Neural cell (in vitro differentiated cells): ENCODE measurements around the gene OVAAL. TPM values are rescaled to one million over a fixed set of nuclear protein-coding genes. Genes with fewer than 3 reads are reported as not detected.
A peak's percentile ranks its signal among the peaks of the same experiment; 100 is the strongest.

Experiments used
- H2AFZ ChIP-seq: fragments of 200-600, 300-800 bp; sonication (generic), shearing (Covaris generic); 2 replicates; pipeline ENCODE4 v1.6.0; 2014; ENCODE audit warnings: low read depth, mild to moderate bottlenecking, antibody characterized with exemption, low read length, moderate library complexity
- H3F3A ChIP-seq: fragments of 200-600 bp; shearing (Covaris generic); 2 replicates; pipeline ENCODE4 v1.6.1; 2016; ENCODE audit warnings: mild to moderate bottlenecking, moderate library complexity, mixed read lengths, antibody characterized with exemption, low read length; ENCODE audit not compliant: insufficient read depth, poor library complexity, severe bottlenecking
- H3K27ac ChIP-seq: fragments of 200-600, 300-800 bp; sonication (generic), shearing (Covaris generic); 2 replicates; pipeline ENCODE4 v1.5.1; 2014; ENCODE audit warnings: mild to moderate bottlenecking, low read length, moderate library complexity
- H3K27me3 ChIP-seq: fragments of 300-800, 200-600 bp; sonication (generic), shearing (Covaris generic); 2 replicates; pipeline ENCODE4 v1.6.0; 2014; ENCODE audit warnings: mild to moderate bottlenecking, low read depth, low read length, moderate library complexity; ENCODE audit not compliant: insufficient read depth
- H3K36me3 ChIP-seq: fragments of 300-800, 200-600 bp; sonication (generic), shearing (Covaris generic); 2 replicates; pipeline ENCODE4 v1.5.1; 2014; ENCODE audit warnings: mild to moderate bottlenecking, antibody characterized with exemption, low read length, moderate library complexity; ENCODE audit not compliant: insufficient read depth
- H3K4me2 ChIP-seq: fragments of 300-800, 200-600 bp; sonication (generic), shearing (Covaris generic); 2 replicates; pipeline ENCODE4 v1.6.0; 2014; ENCODE audit warnings: mild to moderate bottlenecking, low read length
- H3K4me3 ChIP-seq: fragments of 300-800, 200-600 bp; sonication (generic), shearing (Covaris generic); 2 replicates; pipeline ENCODE4 v1.5.1; 2014; ENCODE audit warnings: mild to moderate bottlenecking, low read length, moderate library complexity
- H3K79me2 ChIP-seq: fragments of 200-600 bp; shearing (Covaris generic); replicated peaks from 2 replicates; pipeline ENCODE4 v1.6.0; 2014; ENCODE audit warnings: mild to moderate bottlenecking, low read length, moderate library complexity; ENCODE audit not compliant: insufficient read depth
- H3K9ac ChIP-seq: fragments of 300-800, 200-600 bp; sonication (generic), shearing (Covaris generic); 2 replicates; pipeline ENCODE4 v1.6.1; 2016; ENCODE audit warnings: mild to moderate bottlenecking, low read length, mixed read lengths
- H3K9me2 ChIP-seq: fragments of 200-600 bp; shearing (Covaris generic); 2 replicates; pipeline ENCODE4 v1.6.1; 2016; ENCODE audit warnings: mild to moderate bottlenecking, low read length, mixed read lengths; ENCODE audit not compliant: insufficient read depth
- H3K9me3 ChIP-seq: fragments of 200-600, 300-800 bp; sonication (generic), shearing (Covaris generic); 2 replicates; pipeline ENCODE4 v1.6.1; 2016; ENCODE audit warnings: mild to moderate bottlenecking, mixed run types, low read length, moderate library complexity, mixed read lengths
- H4K20me1 ChIP-seq: fragments of 200-600 bp; shearing (Covaris generic); 2 replicates; pipeline ENCODE4 v1.6.1; 2016; ENCODE audit warnings: mild to moderate bottlenecking, mixed run types; ENCODE audit not compliant: insufficient read depth
- CTCF ChIP-seq: fragments of 450-650 bp; IDR thresholded peaks from 2 replicates; pipeline ENCODE4 v1.5.1; 2014; ENCODE audit warnings: antibody characterized with exemption, mild to moderate bottlenecking, moderate library complexity; ENCODE audit not compliant: poor library complexity, severe bottlenecking
- EP300 ChIP-seq: fragments of 450-650 bp; conservative IDR thresholded peaks from 2 replicates; pipeline ENCODE4 v1.6.1; 2014; ENCODE audit warnings: antibody characterized with exemption, mild to moderate bottlenecking, moderate library complexity; ENCODE audit not compliant: poor library complexity, severe bottlenecking
- EZH2 ChIP-seq: fragments of 200-600, 300-800 bp; shearing (Covaris generic), sonication (generic); IDR thresholded peaks from 2 replicates; pipeline ENCODE4 v1.6.1; 2014; ENCODE audit warnings: antibody characterized with exemption, low read length, borderline replicate concordance, mild to moderate bottlenecking; ENCODE audit not compliant: insufficient read depth, poor library complexity, severe bottlenecking
- MXI1 ChIP-seq: fragments of 450-650 bp; conservative IDR thresholded peaks from 2 replicates; pipeline ENCODE4 v1.6.1; 2014; ENCODE audit warnings: antibody characterized with exemption, mild to moderate bottlenecking; ENCODE audit not compliant: poor library complexity, severe bottlenecking
- POLR2AphosphoS5 ChIP-seq: IDR thresholded peaks from 2 replicates; pipeline ENCODE4 v1.6.1; 2012
- RAD21 ChIP-seq: fragments of 450-650 bp; conservative IDR thresholded peaks from 2 replicates; pipeline ENCODE4 v1.6.1; 2014; ENCODE audit warnings: antibody characterized with exemption, mild to moderate bottlenecking, moderate library complexity
- REST ChIP-seq: IDR thresholded peaks from 2 replicates; pipeline ENCODE4 v1.6.1; 2012; ENCODE audit warnings: borderline replicate concordance
- SMC3 ChIP-seq: fragments of 450-650 bp; conservative IDR thresholded peaks from 2 replicates; pipeline ENCODE4 v1.6.1; 2014; ENCODE audit warnings: antibody characterized with exemption, mild to moderate bottlenecking, moderate library complexity; ENCODE audit not compliant: poor library complexity
- TAF1 ChIP-seq: IDR thresholded peaks from 2 replicates; pipeline ENCODE4 v1.6.1; 2012; ENCODE audit warnings: low read depth
- polyA plus RNA-seq: library from polyadenylated mRNA; depleted of rRNA; stranded (reverse); fragments of >200 nt; gene quantifications from 2 replicates; pipeline ENCODE4 v1.2.3, GENCODE V29; 2014

Gene OVAAL
- polyA plus RNA-seq, 1 donor from 2014 or later = not detected

- Histone ChIP-seq H4K20me1 (no peaks in the 10 kb centered on the region), H3K9ac (no peak overlapping the region), H3K9me3 (no peaks in the 10 kb centered on the region), H3K36me3 (no peaks in the 10 kb centered on the region), H3K4me3 (no peak overlapping the region), H3K9me2 (no peaks in the 10 kb centered on the region), H3K27me3 (no peaks in the 10 kb centered on the region), H3F3A (no peaks in the 10 kb centered on the region), H3K4me2 (no peak overlapping the region), H2AFZ (no peak overlapping the region), H3K79me2 (no peaks in the 10 kb centered on the region), H3K27ac (no peak overlapping the region)
- TF ChIP-seq CTCF = no peak
- no peak for TF ChIP-seq TAF1
- TF ChIP-seq EP300 = no peak
- no peak for TF ChIP-seq MXI1
- no peak for TF ChIP-seq REST
- TF ChIP-seq EZH2 = no peak
- TF ChIP-seq SMC3 = no peak
Measured at GRCh38 chr1:180603223-180603849, 44.6 kb downstream of the OVAAL start.

GRCh38 chr1:180603850-180604226 lies 45.1 kb downstream of the OVAAL start:
- H3K9ac ChIP-seq = no peak overlapping the region
- no peaks in the 10 kb centered on the region for H3K27me3 ChIP-seq
- no peak for TF ChIP-seq SMC3
- no peaks in the 10 kb centered on the region for H4K20me1 ChIP-seq
- H3K79me2 ChIP-seq = no peaks in the 10 kb centered on the region
- no peak overlapping the region for H3K4me2 ChIP-seq
- no peak overlapping the region for H3K4me3 ChIP-seq
- no peaks in the 10 kb centered on the region for H3F3A ChIP-seq
- H2AFZ ChIP-seq = no peak overlapping the region
- H3K36me3 ChIP-seq = no peaks in the 10 kb centered on the region
- no peaks in the 10 kb centered on the region for H3K9me2 ChIP-seq
- H3K9me3 ChIP-seq = no peaks in the 10 kb centered on the region
- H3K27ac ChIP-seq = no peak overlapping the region

- H3K4me3 ChIP-seq = no peak overlapping the region
- no peaks in the 10 kb centered on the region for H3K9me2 ChIP-seq
- TF ChIP-seq SMC3 (peak; percentile 17), RAD21 (peak; percentile 39), CTCF (no peak), POLR2AphosphoS5 (peak; percentile 62), EZH2 (no peak), EP300 (peak; percentile 73), TAF1 (no peak), REST (peak; percentile 63), MXI1 (no peak)
- peak overlapping the region; percentile 19 for H2AFZ ChIP-seq
- peak overlapping the region; percentile 12 for H3K4me2 ChIP-seq
- no peaks in the 10 kb centered on the region for H3F3A ChIP-seq
- no peaks in the 10 kb centered on the region for H3K9me3 ChIP-seq
- no peaks in the 10 kb centered on the region for H3K36me3 ChIP-seq
- no peaks in the 10 kb centered on the region for H3K79me2 ChIP-seq
- H3K27ac ChIP-seq = peak overlapping the region; percentile 51
- peak overlapping the region; percentile 12 for H3K9ac ChIP-seq
- H3K27me3 ChIP-seq = no peaks in the 10 kb centered on the region
- H4K20me1 ChIP-seq = no peaks in the 10 kb centered on the region
Measured at GRCh38 chr1:180606155-180606554, 47.4 kb downstream of the OVAAL start.
